Fibroblast of the aortic adventitia (primary cell): ENCODE data around the gene SPINT4. TPM values are rescaled to one million over a fixed set of nuclear protein-coding genes. Genes with fewer than 3 reads are reported as not detected.
"Not testable (repeated sequence)": the region's sequence is repeated elsewhere in the genome, so short reads cannot be mapped to it uniquely, and the experiment has no call there.

ENCODE experiments used
- DNase-seq: peaks from one replicate; pipeline ENCODE4 v3.0.0-alpha.2; 2010; ENCODE audit warnings: low read depth
- H3K4me3 ChIP-seq: 2 replicates; pipeline ENCODE4 v1.5.1; 2011; ENCODE audit warnings: low read depth, mild to moderate bottlenecking, control low read depth, low read length, moderate library complexity
- CTCF ChIP-seq: IDR thresholded peaks from 2 replicates; pipeline ENCODE4 v1.5.1; 2011; ENCODE audit warnings: mild to moderate bottlenecking, low read length, control low read depth, inconsistent platforms; ENCODE audit not compliant: insufficient read depth
- total RNA-seq: library from RNA; depleted of rRNA; stranded (reverse); fragments of >200 nt; gene quantifications from 2 replicates; pipeline ENCODE4 v1.2.3, GENCODE V29; 2012; ENCODE audit warnings: low replicate concordance

SPINT4 gene
- total RNA-seq = not detected in 2 replicates

GRCh38 chr20:45722047-45722446 lies at the start of gene SPINT4:
Gene SPINT4, plus strand, starts transcription at chr20:45722347. Its CDS starts 21 bp downstream, at chr20:45722368.
- DNase-seq = no peak
- no peak within 1 kb of the TSS for H3K4me3 ChIP-seq
- no peak for TF ChIP-seq CTCF

GRCh38 chr20:45672765-45673164 lies 49.4 kb upstream of the SPINT4 start:
- DNase-seq = no peak
- no peak for TF ChIP-seq CTCF

GRCh38 chr20:45679650-45680049 lies 42.5 kb upstream of the SPINT4 start:
- no peak for TF ChIP-seq CTCF
- DNase-seq = no peak
- no peak overlapping the region for H3K4me3 ChIP-seq

More at GRCh38 chr20:45672765-45673164, 49.4 kb upstream of the SPINT4 start:
- no peak overlapping the region for H3K4me3 ChIP-seq

- no peak for DNase-seq
- peak; percentile 20 for TF ChIP-seq CTCF
- H3K4me3 ChIP-seq = no peak overlapping the region
These were observed 36.3 kb upstream of the SPINT4 start for GRCh38 chr20:45685896-45686295.

GRCh38 chr20:45693346-45693745 lies 28.8 kb upstream of the SPINT4 start:
- H3K4me3 ChIP-seq, DNase-seq: not testable (repeated sequence)

- TF ChIP-seq CTCF = no peak
- H3K4me3 ChIP-seq = no peak overlapping the region
- no peak for DNase-seq
These were observed 26.7 kb upstream of the SPINT4 start for GRCh38 chr20:45695496-45695895.

GRCh38 chr20:45701104-45701503 lies 21.0 kb upstream of the SPINT4 start:
- DNase-seq = no peak
- no peak for TF ChIP-seq CTCF
- no peak overlapping the region for H3K4me3 ChIP-seq
